Ecto neural progenitor cell (in vitro differentiated cells): ENCODE results near the gene COX14.
"Not testable (repeated sequence)": the region's sequence is repeated elsewhere in the genome, so short reads cannot be mapped to it uniquely, and the experiment has no call there.

Experiments used
- DNase-seq: peaks from one replicate; pipeline ENCODE4 v3.0.0-alpha.2; 2018; ENCODE audit warnings: low spot score

COX14 gene

DNA sequence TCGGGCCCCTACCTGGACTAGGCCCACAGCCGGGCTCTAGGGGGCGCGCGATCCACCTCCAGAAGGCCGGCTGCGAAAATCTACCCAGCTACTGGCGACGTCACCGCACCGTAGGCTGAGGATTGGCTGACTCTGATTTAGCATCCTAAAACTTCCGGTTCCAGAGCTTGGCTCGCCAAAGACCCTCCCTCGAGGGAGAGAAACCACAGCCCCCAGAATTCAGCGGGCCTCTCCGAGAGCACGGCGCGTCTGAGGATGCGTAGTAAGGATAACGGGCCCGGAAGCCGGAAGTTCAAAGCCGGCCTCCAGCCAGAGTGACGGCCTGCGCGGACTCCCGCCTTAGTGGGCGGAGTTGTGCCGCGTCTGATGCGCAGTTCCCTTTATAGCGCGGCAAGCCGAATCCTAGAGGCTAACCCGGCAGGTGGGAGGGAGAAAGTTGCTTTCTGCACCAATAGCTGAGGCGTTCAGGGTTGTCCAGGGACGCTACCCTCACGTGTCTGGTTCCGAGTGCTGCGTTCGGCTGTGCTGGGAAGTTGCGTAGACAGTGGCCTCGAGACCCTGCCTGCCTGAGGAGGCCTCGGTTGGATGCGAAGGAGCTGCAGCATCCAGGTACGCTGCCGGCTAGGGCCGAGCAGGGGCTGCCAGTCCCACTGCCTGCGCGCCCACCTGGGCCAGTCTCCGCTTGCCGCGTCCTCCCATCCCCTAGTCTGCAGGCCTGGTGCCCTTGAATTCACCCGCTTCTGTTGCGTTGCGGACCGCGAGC, at the start of gene COX14:
Gene COX14, plus strand, starts transcription at position 544 of the 763 bp plus-strand sequence. CDS start 7,808 bp downstream, outside the sequence.
- DNase-seq, result peak; percentile 100

DNA sequence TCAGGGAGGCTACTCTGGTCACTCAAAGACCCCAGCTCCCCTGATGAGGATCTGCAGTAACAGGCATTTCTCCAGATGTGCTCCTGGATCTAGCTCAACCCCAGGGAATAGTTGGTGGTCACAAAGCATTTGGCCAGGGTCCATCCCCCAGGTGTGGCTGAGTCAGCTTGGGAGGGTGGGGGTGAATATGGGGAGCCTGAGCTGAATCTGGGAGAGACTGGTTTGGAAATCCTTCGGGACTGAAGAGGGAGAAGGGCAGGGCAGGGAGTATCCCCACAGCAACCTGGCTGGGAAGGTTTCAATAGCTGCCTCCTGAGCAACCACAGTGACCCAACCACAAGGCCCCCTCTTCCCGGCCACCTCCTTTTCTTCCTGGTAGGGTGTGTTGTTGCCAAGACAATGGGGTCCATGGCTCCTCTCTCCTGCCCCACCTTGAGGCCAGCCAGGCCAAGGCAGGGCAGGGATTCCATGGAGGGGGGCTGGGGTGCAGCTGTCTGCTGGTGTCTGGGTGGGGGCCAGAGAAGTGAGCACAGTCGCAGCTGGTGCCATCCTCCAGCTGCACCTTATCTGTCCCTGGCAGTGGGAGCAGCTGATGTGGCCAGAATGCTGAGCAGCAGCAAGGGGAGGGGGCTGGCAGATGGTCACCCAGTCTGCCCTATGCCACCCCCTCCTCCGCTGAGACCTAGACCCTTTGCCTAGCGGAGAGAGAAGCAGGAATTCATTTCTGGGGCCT, 49.1 kb upstream of the COX14 start:
- DNase-seq, result no peak

DNA sequence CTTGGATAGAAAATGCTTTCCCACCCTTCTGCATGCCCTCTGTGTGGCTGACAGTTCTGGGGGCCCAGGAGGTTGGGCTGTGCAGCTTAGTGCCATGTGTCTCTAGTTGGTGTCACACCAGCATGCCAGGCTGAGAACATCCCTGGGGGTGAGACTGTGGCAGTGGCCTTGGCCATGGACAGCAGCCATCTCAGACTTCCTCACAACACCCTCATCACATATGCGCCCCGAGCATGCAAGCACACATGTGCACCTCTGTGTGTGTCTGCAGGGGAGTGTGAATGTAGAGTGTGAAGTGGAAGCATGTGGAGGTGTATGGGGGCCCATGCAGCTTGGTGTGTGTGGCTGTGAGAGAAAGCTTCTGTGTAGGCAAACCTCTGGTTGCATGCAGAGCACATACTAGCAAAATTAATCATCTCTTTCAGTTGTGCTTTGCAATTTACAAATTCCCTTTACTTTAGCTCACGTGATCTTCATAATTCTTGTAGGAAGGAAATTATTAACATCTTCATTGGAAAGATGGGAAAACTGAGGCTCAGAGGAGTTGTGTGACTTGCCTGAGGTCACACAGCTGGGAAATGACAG, 46.2 kb upstream of the COX14 start:
- DNase-seq, result no peak

DNA sequence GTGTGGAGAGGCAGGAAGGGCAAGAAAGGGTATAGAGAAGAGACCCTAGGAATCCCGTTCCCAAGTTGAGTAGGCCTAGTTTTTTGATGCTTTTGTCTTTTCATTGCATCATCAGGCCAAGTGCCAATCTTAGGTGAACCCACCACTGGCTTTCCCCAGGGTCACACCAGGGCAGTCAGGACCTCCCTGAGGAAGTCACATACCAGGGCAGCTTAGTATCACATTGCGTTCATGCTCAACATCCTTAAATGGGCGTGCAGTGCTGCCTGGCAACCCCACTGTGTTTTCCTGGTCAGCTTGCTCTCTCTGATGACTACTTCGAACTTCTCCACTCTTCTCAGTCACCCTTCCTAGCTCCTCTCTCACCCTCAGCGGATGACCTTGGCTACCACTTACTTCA, 45.6 kb upstream of the COX14 start:
- peak; percentile 84 for DNase-seq

DNA sequence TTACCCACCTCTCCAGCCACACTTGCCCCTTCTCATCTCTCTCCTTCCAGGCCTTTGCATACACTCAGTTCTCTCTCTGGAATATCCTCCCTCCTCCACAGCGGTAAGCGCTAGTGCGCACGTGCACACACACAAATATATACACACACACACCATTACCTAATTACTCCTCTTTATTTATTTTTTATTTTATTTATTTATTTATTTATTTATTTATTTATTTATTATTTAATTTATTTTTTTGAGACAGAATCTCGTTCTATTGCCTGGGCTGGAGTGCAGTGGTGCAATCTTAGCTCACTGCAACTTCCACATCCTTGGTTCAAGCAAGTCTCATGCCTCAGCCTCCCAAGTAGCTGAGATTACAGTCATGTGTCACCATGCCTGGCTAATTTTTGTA, 43.0 kb upstream of the COX14 start:
- no peak for DNase-seq

DNA sequence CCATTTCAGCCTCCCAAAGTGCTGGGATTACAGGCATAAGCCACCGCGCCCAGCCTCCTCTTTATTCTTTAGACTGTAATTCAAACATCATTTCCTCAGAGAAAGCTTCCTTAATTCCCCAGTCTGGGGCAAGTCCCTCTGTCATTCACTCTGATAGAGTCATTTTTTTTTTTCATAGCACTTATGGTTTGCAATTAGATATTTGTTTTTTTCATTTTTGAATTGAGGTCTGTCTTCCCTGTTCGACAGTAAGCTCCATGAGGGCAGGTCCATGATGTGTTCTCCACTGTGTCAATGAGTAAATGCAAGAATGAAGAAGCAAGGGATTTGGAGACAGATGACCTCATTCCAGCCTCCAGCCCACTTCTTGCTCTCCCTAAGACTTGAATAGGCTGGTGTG, 42.5 kb upstream of the COX14 start:
- DNase-seq, result no peak

DNA sequence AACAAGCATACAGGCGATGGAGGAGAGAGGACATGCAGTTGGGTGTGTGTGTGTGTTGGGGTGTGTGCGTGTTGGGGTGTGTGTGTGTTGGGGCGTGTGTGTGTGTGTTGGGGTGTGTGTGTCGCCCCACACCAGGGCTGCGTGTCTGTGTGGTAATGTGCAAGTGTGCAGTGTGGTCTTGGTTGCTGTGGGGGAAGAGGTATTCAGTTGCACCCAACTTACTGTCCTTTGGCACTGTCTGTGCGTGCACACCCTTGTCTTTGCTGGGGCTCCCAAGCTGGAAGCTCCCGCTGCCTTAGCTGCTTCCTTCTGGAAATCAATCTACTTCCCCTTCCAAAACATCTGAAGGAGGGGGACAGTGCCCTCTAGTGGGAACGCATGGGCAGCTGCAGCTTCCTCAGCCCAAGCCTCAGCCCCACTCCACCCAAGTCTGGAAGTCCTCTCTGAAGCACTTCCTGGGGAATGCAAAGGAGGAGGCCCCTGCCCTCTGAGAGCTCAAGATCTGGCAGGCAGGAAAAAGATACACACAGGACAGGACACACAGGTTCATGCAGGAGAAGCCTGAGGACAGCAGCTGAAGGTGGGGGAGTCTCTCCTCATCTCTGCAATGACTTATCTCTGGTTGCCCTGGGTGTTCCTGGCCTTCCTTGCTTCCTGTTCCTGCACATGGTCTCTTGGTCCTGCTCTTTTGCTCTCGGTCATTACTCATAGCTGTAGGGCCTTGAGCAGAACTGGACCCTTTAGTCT, 41.5 kb upstream of the COX14 start:
- DNase-seq, result peak; percentile 93

DNA sequence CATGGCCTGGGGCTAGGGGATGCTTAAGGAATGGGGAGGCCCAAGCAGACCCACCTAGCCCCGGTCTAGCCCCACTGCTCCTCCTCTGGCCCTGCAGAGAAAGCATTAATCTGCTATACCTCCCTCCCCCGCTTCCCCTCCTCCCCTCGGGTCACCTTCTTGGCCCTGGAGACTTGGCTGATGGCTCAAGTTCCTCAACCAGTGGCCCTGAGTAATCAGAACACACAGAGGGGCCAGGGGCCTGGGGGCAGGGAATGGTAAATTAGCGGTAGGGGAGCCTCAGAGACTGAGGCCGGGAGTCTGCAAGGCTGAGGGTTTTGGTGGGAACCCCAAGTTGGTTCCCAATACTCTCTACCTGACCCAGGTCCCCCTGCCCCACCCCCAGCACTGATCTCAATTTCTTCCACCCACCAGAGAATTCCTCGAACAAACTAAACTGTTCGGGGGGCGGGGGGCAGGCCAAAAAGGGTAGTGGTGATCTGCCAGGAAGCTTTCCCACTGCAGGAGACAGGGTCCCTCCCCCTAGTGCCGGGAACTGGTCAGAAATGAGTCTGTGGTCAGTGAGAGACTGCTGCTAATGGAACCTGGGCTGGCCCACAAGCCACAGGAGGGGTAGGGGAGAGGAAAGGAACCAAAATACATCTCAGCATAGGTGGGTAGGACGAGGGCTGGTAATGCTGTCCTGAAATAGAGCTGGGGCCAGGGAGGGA, 39.7 kb upstream of the COX14 start:
- DNase-seq, result peak; percentile 54

DNA sequence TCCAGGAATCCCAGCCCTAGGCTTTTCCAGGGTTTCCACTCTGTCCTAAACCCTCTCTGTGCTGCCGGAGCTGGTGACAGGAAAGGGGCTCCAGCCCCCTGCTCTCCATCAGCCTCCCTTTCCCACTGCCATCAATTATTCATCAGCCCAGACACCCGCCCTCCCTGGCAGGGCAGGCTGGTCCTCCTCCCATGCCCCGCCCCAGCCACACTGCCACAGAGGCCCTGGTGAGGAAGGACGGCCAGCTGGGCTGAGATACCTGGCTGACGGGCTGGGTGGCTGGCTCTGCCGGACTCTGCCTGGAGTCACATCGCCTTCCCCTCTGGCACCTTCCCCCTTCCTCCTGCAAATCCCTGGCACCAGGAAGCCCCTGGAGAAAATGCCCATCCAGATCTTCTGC, 38.8 kb upstream of the COX14 start:
- no peak for DNase-seq

DNA sequence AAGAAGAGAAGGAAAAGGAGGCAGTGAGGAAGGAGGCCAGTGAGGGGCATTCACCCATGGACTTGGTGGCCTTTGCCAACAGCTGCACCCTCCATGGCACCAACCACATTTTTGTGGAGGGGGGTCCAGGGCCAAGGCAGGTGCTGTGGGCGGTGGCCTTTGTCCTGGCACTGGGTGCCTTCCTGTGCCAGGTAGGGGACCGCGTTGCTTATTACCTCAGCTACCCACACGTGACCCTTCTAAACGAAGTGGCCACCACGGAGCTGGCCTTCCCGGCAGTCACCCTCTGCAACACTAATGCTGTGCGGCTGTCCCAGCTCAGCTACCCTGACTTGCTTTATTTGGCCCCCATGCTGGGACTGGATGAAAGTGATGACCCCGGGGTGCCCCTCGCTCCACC, 38.3 kb upstream of the COX14 start:
- no peak for DNase-seq

DNA sequence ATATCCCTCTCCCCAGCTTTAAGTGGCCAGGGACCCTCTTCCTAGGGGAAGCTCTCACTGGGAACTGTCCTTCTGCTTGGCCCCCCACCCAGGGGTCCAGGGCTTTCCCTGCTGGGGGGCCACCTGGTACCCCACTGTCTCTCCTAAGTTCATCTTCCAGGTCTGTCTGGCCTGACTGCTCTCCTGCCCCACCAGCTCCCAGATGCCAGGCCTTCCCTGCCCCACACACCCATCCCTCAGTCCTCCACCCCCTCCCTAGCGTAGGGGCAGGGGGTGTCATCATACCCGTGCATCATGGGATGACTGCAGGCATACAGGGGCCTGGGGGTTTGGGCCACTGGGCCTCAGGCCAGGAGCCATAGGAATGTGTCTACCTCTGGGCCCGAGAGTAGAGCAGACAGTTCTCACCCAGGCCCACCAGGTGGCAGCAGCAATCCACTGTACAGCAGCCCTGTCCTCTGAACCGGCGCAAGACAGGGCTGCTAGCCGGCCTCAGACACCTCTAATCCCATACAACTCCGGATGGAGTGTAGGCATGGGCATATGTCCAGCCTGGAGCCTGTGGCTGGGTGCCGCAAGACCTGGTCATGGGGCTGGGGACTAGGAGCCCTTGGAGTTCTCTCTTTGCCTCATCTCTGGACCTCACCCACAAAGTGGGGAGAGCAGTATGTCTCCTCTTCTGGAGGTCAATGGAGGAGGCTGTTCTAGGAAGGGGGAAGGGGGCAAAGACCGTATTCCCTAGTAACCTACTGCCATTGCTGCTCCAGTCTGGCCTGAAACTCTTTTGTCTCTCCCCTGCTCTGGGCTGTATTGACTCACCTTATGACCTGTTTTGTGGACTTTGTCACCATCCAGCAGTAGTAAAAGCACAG, 36.9 kb upstream of the COX14 start:
- DNase-seq, result peak; percentile 95

DNA sequence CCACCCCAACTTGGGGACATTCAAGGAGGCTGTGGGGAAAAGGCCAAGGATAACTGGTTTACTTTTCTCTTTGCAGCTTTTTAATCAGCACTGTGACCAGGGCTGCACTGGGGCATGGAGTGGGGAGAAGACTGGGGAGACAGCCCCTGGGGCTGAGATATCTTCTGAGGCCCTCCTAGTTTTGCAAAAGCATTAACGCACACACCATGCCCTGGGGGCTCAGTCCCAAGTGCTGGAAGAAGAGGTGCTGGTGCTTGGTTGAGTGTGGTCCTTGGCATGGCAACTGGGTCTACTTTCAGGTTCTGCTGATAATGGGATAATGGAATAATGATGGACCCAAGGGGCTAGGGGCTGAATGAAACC, 36.2 kb upstream of the COX14 start:
- DNase-seq, result no peak

DNA sequence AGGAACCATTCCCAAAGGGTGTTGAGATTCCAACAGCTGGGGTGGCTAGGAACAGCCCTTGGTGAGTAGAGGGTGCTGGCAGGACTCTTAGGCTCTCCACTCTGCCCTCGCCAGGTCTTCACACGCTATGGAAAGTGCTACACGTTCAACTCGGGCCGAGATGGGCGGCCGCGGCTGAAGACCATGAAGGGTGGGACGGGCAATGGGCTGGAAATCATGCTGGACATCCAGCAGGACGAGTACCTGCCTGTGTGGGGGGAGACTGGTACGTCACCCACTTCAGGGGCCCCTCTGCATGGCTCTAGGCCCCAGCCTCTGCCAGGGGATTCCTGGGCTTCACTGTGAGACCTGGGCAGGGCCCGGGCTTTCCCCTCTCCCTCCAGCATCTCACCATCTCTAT, 34.9 kb upstream of the COX14 start:
- no peak for DNase-seq

DNA sequence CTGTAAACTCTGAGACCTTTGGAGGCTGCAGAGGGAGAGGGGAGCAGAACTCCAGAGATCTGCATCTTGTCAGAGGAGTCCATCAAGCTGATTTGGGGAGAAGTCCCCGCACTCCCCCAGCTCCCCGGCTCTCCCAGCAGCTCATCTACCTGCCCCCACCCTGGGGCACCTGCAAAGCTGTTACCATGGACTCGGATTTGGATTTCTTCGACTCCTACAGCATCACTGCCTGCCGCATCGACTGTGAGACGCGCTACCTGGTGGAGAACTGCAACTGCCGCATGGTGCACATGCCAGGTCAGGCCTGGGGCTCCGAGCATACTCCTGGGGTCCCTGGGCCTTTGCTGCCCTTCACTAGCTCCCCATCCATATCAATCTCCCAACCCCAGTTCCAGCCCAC, 33.8 kb upstream of the COX14 start:
- DNase-seq, result no peak

DNA sequence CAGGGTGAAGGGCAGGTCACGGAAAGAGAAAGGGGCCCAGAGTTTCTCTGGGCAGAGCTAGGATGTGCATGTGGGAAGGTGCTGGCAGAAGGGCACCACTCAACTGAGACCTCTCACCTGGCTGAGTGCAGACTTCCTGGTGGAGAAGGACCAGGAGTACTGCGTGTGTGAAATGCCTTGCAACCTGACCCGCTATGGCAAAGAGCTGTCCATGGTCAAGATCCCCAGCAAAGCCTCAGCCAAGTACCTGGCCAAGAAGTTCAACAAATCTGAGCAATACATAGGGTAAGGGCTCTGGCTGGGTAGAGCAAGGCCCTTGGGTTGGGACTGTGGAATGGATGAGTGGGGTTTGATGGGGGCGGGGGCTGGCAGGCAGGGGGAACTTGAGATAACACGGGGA, 32.3 kb upstream of the COX14 start:
- DNase-seq, result no peak

DNA sequence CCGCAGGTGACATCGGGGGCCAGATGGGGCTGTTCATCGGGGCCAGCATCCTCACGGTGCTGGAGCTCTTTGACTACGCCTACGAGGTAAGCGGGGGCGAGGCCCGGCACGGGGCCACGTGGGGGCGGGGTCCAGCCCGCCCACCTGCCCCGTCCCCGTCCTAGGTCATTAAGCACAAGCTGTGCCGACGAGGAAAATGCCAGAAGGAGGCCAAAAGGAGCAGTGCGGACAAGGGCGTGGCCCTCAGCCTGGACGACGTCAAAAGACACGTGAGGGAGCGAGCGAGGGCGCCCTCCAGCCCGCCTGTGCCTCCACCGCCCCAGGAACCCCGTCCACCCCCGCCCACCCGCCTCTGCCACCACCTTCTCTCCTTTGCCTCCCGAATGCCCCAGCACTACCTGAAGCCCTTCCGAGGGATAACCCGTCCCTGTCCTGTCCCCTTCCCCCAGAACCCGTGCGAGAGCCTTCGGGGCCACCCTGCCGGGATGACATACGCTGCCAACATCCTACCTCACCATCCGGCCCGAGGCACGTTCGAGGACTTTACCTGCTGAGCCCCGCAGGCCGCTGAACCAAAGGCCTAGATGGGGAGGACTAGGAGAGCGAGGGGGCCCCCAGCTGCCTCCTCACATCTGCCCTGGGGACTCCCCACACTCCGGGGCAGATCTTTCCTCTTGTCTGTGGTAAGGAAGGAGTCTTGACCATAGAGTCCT, 30.8 kb upstream of the COX14 start:
- peak; percentile 55 for DNase-seq

DNA sequence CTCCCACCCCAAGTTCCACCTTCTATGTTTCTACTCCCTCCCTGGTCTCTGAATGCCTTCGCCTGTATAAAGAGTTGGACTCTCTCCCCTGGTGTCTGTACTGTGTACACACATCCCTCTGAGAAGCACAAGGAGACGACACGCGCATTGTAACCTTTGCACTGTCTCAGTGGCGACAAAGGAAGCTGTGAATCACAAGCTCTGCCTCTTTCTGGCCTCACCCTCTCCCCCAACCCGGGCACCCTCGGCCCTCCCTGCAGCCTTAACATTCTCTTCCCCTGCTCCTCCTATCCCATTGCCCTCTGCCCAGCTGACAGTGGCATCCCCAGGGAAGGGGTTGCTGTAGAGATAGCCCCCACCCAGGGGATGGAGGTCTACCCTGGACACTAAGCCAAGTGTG, 29.4 kb upstream of the COX14 start:
- no peak for DNase-seq

DNA sequence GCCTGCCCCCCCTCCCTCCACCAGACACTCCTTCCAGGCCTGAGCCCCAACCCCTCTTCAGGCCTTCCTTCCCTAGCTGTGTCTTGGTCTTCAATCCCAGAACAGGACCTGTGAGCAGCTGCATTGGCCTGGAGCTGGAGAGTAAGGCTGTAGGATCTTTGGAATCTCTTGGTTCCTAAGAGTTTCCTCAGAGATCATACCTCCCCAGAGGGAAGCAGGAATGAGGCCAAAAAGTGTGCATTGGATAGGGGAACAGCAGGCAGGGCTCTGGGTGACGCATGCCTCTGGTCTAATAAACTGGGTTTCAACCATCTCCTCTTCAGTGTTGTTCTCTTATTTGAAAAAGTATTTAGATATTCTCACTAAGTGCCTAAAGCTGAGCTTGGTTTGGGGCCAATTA, 28.7 kb upstream of the COX14 start:
- DNase-seq, result no peak

DNA sequence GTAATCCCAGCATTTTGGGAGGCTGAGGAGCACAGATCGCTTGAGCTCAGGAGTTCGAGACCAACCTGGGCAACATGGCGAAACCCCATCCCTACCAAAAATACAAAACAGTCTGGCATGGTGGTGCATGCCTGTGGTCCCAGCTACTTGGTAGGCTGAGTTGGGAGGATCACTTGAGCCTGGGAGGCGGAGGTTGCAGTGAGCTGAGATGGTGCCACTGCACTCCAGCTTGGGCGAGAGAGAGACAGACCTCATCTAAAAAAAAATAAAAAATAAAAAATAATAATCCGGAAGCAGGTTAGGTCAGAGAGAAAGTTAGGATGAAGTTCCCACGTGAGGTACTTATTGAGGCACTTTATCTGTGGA, 27.6 kb upstream of the COX14 start:
- DNase-seq, result not testable (repeated sequence)
